PFSK-1 (cell line): ENCODE data around the gene SLC4A8.

Source experiments
- POLR2AphosphoS5 ChIP-seq: IDR thresholded peaks from 2 replicates; pipeline ENCODE4 v1.6.1; 2012; ENCODE audit warnings: low read depth, mild to moderate bottlenecking, control low read depth, low read length, moderate library complexity
- SIN3A ChIP-seq: IDR thresholded peaks from 2 replicates; pipeline ENCODE4 v1.6.1; 2012; ENCODE audit warnings: mild to moderate bottlenecking, low read length, moderate library complexity, borderline replicate concordance; ENCODE audit not compliant: insufficient read depth
- TAF1 ChIP-seq: IDR thresholded peaks from 2 replicates; pipeline ENCODE4 v1.6.1; 2012; ENCODE audit warnings: low read length, control low read depth, borderline replicate concordance; ENCODE audit not compliant: insufficient read depth

GRCh38 chr12:51512438-51512837, 87.8 kb downstream of the SLC4A8 start:
- TF ChIP-seq SIN3A (no peak), TAF1 (no peak), POLR2AphosphoS5 (no peak)
